HPDE6-E6E7 (cell line): Measurements from ENCODE around the gene ATP13A4.
A peak's percentile ranks its signal among the peaks of the same experiment; 100 is the strongest.
"Not testable (repeated sequence)": the region's sequence is repeated elsewhere in the genome, so short reads cannot be mapped to it uniquely, and the experiment has no call there.

Source experiments
- DNase-seq: peaks from one replicate; pipeline ENCODE4 v3.0.0; 2011; ENCODE audit warnings: missing footprints; ENCODE audit errors: extremely low spot score

The ATP13A4 gene

DNA sequence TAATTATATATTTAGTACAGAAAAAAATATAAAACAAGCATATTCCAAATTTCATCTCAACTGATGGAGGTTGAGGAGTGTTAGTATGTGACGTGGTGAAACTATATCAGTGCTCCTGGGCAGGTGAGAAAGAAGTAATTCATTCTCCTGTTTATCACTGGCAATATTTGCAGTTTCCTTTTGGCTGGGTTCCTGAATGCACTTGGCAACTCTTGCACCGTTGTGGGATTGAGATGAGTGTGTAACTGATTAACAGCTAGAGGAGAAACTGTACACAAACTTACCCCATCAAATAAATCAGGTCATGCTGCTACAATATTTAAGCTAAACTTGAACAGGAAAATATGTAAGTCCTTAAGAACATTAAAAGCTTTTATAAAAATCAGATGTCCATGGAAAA is 2.1 kb upstream of the ATP13A4 start:
- no peak for DNase-seq

DNA sequence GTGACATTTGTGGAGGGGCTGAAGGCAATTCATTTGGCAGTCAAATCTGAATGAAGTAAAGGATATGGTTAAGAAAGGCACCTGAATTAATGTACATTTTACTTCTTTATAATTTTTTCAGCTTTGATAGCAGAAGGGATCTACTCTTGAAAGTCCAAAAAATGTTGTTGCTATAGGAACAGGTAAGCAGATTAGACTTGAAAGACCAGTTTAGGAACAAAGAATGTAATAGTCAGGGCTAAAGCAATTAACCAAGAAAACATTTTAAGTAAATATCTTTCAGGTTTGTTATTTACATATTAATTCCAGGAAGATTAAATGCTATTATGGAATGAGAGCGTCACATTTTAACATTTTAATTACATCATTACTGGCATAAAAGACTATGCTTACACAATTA is 1.1 kb downstream of the ATP13A4 start:
- DNase-seq, result no peak

- DNase-seq, result no peak
These were observed 1.8 kb downstream of the ATP13A4 start for GRCh38 chr3:193552923-193553322.

- DNase-seq, result no peak
These were observed 6.3 kb downstream of the ATP13A4 start for GRCh38 chr3:193548406-193548805.

DNA sequence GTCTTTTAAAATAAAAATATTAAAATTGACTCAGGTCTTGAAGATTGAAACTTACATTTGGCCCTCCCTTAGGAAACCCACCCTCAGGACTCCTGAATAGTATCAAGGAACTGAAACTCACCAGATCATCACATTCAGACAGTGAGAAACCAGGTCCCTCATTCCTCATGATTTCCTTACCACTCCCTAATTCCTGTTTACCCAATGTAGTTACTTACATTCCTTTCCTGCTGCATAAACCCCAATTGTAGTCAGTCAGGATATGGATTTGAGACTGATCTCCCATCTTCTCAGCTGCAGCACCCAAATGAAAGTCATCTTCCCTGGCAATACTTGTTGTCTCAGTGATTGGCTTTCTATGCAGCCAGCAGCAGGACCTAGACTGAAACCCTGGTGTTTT is 8.6 kb downstream of the ATP13A4 start:
- no peak for DNase-seq

DNA sequence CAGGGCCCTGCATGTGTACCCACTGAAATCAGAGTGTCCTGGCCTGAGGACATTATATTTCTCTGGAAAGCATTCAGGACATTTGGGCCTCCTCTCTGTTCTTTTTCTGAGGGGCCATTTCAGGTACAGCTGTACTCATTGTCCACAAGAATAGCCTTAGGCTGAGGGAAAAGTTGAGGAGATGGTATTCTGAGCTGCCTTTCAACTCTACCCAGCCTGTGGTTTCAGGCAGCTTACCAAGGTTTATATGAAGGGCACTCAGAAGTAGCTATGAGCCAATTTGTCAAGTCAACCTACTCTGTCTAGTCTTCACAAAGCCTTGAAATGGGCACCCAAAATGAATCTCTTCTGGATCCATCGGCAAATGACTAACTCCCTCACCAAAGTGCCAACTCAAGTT is 9.4 kb downstream of the ATP13A4 start:
- no peak for DNase-seq

GRCh38 chr3:193544289-193544688 is 10.4 kb downstream of the ATP13A4 start:
- DNase-seq, result no peak

DNA sequence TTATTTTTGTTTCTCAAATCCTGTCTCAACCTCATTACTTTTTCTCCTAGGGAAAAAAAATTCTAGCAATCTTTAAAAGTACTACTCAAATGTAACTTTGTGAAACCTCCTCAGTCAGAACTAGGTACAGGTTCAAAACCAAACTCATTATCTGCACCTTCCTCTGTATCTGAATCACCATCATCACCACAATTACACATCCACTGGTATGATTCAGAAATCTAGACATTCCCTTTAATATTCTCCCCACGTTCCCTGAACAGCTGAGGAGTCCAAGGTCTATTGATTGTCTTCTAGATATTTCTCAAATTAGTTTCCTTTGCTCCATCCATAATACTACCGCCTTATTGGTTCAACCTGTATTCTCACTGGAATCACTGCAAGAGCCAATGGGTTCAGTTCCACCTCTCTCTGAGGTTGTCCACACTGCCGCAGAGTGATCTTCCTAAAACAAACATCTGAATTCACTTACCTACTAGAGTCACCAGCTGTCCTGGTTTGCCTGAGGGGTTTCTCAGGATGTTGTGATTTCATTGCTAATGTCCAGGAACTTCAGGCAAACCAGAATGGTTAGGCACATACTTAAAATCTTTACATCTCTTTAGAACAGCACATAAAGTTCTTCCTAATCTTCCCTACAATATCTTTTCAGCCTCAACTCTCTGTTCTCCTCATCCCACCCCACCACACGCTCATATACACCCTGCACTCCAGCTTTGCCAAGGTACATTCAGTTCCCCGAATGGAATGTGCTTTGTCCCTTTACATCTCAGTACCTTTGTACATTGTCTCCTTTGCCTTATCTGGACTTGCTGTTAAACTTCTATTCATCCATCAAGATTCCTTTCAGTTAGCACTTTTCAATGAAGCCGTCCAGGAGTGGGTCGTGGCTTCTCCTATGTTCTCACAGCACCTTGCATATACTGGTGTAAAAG is 24.2 kb downstream of the ATP13A4 start:
- DNase-seq, result no peak

- DNase-seq, result not testable (repeated sequence)
These were observed 28.6 kb downstream of the ATP13A4 start for GRCh38 chr3:193526085-193526484.

GRCh38 chr3:193522473-193522872 is 32.2 kb downstream of the ATP13A4 start:
- no peak for DNase-seq

- no peak for DNase-seq
These were observed 34.0 kb downstream of the ATP13A4 start for GRCh38 chr3:193520738-193521137.

DNA sequence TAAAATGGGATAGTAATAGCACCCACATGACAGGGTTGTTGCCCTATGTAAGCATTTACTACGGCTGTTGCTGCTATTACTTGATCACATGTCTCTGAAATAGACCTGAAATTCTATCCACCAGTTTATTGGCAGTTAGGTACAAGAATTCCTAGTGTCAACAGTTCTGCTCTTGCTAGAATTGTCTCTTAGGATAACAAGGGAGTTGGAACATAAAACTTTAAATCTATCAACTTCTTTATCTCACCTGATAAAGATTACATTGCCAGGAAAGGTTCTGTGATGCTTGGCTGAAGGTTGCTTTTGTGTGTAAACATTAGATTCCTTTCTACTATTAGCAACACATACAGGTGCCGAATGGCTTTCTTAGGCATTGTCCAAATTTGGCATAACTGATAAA is 38.7 kb downstream of the ATP13A4 start:
- DNase-seq, result no peak

DNA sequence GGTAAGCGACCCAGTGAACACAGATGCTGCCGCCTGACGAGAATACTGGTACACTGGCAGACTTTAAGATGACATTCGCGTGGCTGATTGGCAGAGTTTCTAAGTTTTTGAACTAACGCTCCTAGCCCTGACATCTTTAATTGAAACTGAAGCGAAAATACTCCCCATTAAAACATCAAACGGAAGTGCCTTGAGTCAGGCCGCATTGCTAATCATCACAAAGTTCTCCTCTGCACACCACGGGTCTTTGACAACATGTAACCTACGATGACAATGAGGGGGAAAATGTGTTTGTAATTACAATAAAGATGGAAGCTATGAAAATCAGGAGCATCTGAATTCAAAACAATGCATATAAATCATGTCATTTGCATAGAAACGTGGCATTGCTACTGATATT is 44.5 kb downstream of the ATP13A4 start:
- no peak for DNase-seq

DNA sequence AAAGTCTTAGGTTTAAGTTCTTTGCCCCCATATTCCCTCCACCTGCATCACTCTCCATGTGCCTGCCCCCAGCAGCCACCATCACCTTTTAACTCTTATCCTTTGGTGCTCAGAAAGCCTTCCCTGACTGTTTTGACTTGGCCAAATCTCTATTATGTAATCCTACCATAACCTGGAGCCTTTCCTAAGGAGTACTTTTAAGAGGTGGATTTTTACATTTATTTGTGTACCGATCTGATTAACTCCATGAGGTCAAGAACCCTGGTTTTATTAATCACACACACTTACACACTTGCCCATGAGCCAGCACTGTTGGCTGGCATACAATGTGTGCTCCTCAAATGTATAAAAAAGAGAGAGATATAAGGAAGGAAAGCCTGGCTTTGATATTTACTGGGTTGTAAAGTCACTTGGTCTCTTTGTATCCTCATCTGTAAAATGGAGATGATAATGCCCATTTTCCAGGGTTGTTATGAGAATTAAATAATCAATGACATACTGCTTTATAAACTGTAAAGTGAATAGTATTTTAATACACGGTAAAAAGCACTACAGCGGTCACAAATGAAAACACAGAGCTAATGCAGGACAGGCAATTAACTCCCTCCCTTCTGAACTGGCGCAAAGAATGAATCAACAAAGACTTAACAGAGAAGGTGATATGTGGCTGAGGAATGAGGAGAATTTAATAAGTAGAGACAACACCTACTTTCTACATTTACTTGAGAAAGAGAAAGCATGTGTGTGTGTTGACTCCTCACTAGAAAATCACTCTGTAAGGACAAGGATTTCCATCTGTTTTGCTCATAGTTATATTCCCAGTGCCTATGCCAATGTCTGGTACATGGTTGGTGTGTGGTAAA is 45.4 kb downstream of the ATP13A4 start:
- no peak for DNase-seq

GRCh38 chr3:193508108-193508507 is 46.6 kb downstream of the ATP13A4 start:
- DNase-seq, result no peak

DNA sequence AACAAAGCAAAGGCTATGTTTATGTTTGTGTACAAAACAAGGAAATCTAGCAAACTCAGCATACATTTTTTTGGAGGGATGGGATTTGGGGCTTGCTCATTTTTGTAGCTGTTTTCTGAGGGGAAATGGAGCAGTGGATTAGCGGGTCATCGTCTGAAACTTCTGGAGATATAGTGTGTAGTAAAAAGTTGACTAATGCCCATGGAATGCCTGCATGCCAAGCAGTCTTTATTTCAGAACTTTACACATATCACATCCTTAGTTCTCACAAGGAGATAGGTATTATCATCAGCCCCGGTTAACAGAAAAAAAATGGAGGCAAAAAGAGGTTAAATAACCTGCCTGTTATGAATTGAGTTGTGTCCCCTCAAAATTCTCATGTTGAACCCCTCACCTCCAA is 47.1 kb downstream of the ATP13A4 start:
- no peak for DNase-seq

DNA sequence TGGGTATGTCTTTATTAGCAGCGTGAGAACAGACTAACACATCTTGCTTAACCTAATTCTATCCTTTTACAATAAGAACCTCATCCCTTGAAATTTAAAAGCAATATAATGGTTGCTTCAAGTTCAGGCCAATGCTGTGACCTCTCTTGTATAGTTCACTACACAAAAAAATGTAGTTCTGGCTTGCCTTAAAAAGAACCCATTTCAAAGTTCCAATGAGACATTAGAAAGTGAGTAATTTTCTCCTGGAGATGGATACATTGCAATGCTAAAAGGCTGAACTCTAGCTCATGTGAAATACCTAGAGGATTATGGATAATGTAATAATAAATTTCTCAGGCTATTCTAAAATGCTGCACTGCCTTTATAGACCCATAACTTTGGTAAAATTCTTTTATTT is 47.8 kb downstream of the ATP13A4 start:
- DNase-seq, result no peak

- DNase-seq, result no peak
These were observed 51.8 kb downstream of the ATP13A4 start for GRCh38 chr3:193502871-193503270.

DNA sequence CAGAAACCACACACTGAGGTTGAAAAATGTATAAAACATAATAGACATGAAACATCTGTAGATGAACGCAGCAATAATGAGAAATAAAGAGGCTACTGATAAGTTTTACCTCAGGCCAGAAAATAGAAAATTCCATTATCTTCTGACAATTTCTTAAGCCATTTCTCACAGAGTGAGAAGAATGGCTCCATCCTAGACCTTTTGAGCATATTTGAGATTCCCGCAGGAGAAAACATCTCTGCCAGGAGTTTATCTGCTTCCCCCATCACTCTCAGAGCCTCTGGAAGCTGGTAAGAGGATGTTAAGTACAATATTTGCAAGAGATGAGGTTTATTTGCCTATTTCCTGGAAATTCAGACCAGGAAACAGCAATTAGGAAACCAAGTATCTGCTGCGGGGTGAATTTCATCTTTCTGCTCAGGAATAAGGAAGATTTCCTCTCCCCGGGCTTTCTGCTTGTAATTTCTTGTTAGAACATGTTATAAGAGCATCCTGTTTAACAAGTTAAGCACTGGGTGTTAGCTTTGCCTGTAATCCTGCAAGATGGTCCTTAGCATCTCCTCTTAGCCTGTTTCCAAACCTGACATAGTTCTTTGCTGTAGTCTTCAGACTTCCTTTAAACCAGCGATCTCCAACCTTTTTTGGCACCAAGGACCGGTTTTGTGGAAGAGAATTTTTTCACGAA is 54.8 kb downstream of the ATP13A4 start:
- DNase-seq, result peak; percentile 21

DNA sequence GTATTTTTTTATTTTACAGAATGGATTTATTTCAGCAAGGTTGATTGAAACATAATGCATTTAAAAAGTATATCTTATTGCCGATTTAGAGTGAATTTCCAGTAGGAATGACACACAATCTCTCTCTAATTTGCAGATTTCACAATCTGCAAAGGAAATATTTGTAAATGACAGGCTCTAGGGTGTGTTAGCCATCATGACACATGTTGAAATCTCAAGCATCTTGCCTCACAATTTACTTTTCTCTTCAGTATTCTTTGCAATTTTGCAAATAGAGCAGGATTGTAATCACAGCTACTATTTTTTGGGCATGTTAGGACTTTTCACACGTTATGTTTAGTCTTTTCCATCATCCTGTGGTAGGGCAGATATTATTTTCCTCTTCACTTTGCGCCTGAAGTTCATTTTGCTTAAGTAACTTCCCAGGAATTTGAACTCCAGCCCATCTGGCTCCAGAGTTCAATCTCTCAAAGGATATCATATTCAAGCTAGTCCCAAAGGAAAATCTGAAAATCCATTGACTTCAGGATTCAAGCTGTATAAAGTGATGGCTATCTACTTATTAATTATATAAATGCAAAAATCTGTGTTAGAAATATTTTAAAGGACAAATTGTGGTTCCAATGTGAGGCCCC is 55.4 kb downstream of the ATP13A4 start:
- no peak for DNase-seq

DNA sequence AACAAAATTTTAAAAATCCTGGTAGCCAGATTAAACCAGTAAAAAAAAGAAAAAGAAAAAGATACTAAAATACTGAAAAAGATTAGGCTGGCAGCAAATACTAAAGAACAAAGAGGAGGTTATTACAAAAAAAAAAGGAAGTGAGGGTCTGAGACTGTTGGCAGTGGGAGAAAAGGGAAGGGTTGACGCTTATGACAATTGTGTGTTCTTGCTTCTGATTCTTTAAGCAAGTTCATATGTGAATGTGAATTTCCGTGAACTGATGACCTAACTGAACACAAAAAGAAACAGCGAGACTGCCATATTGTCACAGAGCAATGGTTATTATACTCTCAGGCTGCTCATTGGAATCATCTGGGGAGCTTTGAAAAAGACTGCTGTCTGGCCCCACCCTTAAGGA is 56.5 kb downstream of the ATP13A4 start:
- no peak for DNase-seq

GRCh38 chr3:193496658-193497057 is 58.0 kb downstream of the ATP13A4 start:
- no peak for DNase-seq
